Measurements from ENCODE around the gene PNPLA1. TPM values are rescaled to one million over a fixed set of nuclear protein-coding genes. Genes with fewer than 3 reads are reported as not detected.
A peak's percentile ranks its signal among the peaks of the same experiment; 100 is the strongest.

PNPLA1 gene
- total RNA-seq, 2 donors from 2014 or later = not detected

DNA sequence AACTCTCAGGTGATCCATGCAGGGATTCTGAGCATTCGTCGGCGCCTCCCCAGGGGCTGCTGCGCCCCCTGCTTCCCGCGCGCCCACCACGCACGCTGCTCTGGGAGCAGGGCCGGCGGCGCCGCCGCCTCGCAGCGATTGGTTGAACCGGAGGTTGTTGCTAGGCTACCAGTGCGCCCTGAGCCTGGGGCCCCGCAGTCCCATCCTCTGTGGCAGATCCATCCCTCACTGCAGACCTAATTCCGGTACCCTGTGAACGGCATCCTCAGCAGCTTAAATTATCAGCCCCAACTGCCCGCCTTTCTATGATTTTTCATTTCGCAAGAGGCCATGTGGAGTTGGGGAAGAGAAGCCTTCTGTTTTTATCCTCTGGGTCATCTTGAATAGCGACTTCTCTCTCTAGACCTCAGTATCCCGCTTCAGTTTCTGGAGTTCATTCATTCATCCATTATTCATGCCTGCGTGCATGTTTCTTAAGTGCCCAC, 15.4 kb downstream of the PNPLA1 start:
- Histone ChIP-seq H3K27me3 (ENCODE audit: control insufficient read depth, insufficient read depth, low read length, poor library complexity, severe bottlenecking) (no peaks in the 10 kb centered on the region), H3K36me3 (ENCODE audit: control insufficient read depth, insufficient read depth, low read length) (no peaks in the 10 kb centered on the region), H3K27ac (ENCODE audit: low read depth, low read length) (no peak overlapping the region), H3K4me3 (ENCODE audit: low read length) (no peak overlapping the region), H3K9ac (ENCODE audit: extremely low read depth, low read length, poor library complexity, severe bottlenecking) (no peak overlapping the region), H3K9me3 (ENCODE audit: control insufficient read depth, low read length) (no peaks in the 10 kb centered on the region), H3K4me1 (ENCODE audit: control insufficient read depth, insufficient read depth, low read length) (peaks cover 20% of the 10 kb centered on the region)
- Mint-ChIP-seq H3K9me3 (no peaks in the 10 kb centered on the region), H3K4me3 (no peak overlapping the region), H3K36me3 (ENCODE audit: low read depth) (no peaks in the 10 kb centered on the region), H3K27me3 (ENCODE audit: insufficient read depth) (peaks cover 6% of the 10 kb centered on the region), H3K4me1 (peaks cover 19% of the 10 kb centered on the region), H3K27ac (no peak overlapping the region)
- TF ChIP-seq, protein P1, sequence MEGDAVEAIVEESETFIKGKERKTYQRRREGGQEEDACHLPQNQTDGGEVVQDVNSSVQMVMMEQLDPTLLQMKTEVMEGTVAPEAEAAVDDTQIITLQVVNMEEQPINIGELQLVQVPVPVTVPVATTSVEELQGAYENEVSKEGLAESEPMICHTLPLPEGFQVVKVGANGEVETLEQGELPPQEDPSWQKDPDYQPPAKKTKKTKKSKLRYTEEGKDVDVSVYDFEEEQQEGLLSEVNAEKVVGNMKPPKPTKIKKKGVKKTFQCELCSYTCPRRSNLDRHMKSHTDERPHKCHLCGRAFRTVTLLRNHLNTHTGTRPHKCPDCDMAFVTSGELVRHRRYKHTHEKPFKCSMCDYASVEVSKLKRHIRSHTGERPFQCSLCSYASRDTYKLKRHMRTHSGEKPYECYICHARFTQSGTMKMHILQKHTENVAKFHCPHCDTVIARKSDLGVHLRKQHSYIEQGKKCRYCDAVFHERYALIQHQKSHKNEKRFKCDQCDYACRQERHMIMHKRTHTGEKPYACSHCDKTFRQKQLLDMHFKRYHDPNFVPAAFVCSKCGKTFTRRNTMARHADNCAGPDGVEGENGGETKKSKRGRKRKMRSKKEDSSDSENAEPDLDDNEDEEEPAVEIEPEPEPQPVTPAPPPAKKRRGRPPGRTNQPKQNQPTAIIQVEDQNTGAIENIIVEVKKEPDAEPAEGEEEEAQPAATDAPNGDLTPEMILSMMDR (conservative IDR thresholded peaks at IDR 0.05) = peak; percentile 66
- peak; percentile 85 for DNase-seq
- WGBS, 2 experiments (ENCODE audit: insufficient coverage in 1 of 2, insufficient read length in 1 of 2) = 23 to 36% methylated on average over 13 to 26 of the region's 26 CpGs

DNA sequence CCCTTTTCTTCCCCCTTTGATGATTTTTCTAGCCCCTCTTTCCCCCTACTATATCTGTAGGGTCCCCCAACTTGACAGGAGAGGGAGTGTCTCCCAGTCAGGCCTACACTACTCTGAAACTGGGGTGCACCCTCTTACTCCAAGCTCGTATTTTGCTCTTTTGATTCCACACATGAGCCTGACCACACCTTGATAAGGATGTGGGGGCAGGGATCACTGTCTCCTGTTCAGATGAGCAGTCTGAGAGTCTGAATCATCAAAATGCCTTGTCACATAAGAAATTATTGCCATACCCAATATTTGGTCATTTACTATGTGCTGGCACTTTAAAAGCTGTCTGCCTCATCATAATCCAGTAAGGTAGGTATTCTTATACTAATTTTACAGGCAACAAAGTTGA, 15.9 kb downstream of the PNPLA1 start:
- H3K27me3 Mint-ChIP-seq (ENCODE audit: insufficient read depth) = peaks cover 6% of the 10 kb centered on the region
- Histone ChIP-seq H3K9ac (ENCODE audit: extremely low read depth, low read length, poor library complexity, severe bottlenecking) (no peak overlapping the region), H3K9me3 (ENCODE audit: control insufficient read depth, low read length) (no peaks in the 10 kb centered on the region), H3K27me3 (ENCODE audit: control insufficient read depth, insufficient read depth, low read length, poor library complexity, severe bottlenecking) (no peaks in the 10 kb centered on the region), H3K4me3 (ENCODE audit: low read length) (no peak overlapping the region), H3K4me1 (ENCODE audit: control insufficient read depth, insufficient read depth, low read length) (peaks cover 23% of the 10 kb centered on the region), H3K36me3 (ENCODE audit: control insufficient read depth, insufficient read depth, low read length) (no peaks in the 10 kb centered on the region), H3K27ac (ENCODE audit: low read depth, low read length) (no peak overlapping the region)
- WGBS, 2 experiments (ENCODE audit: insufficient coverage in 1 of 2, insufficient read length in 1 of 2) = 90% methylated on average over 1 of the region's 1 CpG; no CpG with 5 or more reads in 1 of the 2 experiments
- H3K4me3 Mint-ChIP-seq = no peak overlapping the region
- no peak overlapping the region for H3K27ac Mint-ChIP-seq
- peaks cover 22% of the 10 kb centered on the region for H3K4me1 Mint-ChIP-seq
- no peaks in the 10 kb centered on the region for H3K36me3 Mint-ChIP-seq (ENCODE audit: low read depth)
- DNase-seq = no peak
- TF ChIP-seq, protein P1 (conservative IDR thresholded peaks at IDR 0.05) = no peak
- H3K9me3 Mint-ChIP-seq = no peaks in the 10 kb centered on the region

DNA sequence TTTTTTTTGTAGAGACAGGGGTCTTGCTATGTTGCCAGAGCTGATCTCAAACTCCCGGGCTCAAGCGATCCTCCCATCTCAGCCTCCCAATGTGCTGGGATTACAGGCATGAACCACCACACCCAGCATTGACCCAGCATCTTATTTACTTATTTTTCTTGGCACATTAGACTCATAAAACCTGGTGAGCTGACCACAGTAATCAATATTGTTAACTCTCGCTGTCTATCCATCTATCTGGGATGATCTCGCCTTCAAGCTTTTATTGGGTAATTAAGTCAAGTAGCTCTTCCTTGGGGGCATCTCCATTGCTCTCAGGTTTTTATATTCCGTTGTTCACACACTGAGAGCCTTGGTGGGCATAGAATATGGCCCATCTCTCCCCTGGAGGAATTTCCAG, 17.0 kb downstream of the PNPLA1 start:
- peaks cover 24% of the 10 kb centered on the region for H3K4me1 Mint-ChIP-seq
- no peak overlapping the region for H3K27ac Mint-ChIP-seq
- no peaks in the 10 kb centered on the region for H3K36me3 ChIP-seq (ENCODE audit: control insufficient read depth, insufficient read depth, low read length)
- no peaks in the 10 kb centered on the region for H3K27me3 ChIP-seq (ENCODE audit: control insufficient read depth, insufficient read depth, low read length, poor library complexity, severe bottlenecking)
- H3K4me1 ChIP-seq (ENCODE audit: control insufficient read depth, insufficient read depth, low read length) = peaks cover 23% of the 10 kb centered on the region
- no peak for DNase-seq
- H3K9me3 ChIP-seq (ENCODE audit: control insufficient read depth, low read length) = no peaks in the 10 kb centered on the region
- H3K36me3 Mint-ChIP-seq (ENCODE audit: low read depth) = no peaks in the 10 kb centered on the region
- peaks cover 6% of the 10 kb centered on the region for H3K27me3 Mint-ChIP-seq (ENCODE audit: insufficient read depth)
- H3K4me3 Mint-ChIP-seq = no peak overlapping the region
- no peak overlapping the region for H3K9ac ChIP-seq (ENCODE audit: extremely low read depth, low read length, poor library complexity, severe bottlenecking)
- H3K9me3 Mint-ChIP-seq = no peaks in the 10 kb centered on the region
- H3K27ac ChIP-seq (ENCODE audit: low read depth, low read length) = no peak overlapping the region
- 83 to 88% methylated on average over 4 to 5 of the region's 5 CpGs for WGBS, 2 experiments (ENCODE audit: insufficient coverage in 1 of 2, insufficient read length in 1 of 2)
- TF ChIP-seq, protein P1 (conservative IDR thresholded peaks at IDR 0.05) = no peak
- H3K4me3 ChIP-seq (ENCODE audit: low read length) = no peak overlapping the region

All from endodermal cell (in vitro differentiated cells).